Ishikawa (cell line): ENCODE measurements around the gene LUM.

Source experiments
- CEBPB ChIP-seq: IDR thresholded peaks from 2 replicates; pipeline ENCODE4 v1.6.1; 2012
- EP300 ChIP-seq: IDR thresholded peaks from 2 replicates; pipeline ENCODE4 v1.6.1; 2012; ENCODE audit warnings: borderline replicate concordance
- FOXM1 ChIP-seq: IDR thresholded peaks from 2 replicates; pipeline ENCODE4 v1.6.1; 2012; ENCODE audit warnings: low read depth, borderline replicate concordance
- NFIC ChIP-seq: IDR thresholded peaks from 2 replicates; pipeline ENCODE4 v1.6.1; 2012
- TF ChIP-seq, protein P1 (sequence below): IDR thresholded peaks from 2 replicates; pipeline ENCODE4 v1.6.1; 2012
- TF ChIP-seq, protein P2 (sequence below): IDR thresholded peaks from 2 replicates; pipeline ENCODE4 v1.6.1; 2012; ENCODE audit warnings: low read depth, mild to moderate bottlenecking

DNA sequence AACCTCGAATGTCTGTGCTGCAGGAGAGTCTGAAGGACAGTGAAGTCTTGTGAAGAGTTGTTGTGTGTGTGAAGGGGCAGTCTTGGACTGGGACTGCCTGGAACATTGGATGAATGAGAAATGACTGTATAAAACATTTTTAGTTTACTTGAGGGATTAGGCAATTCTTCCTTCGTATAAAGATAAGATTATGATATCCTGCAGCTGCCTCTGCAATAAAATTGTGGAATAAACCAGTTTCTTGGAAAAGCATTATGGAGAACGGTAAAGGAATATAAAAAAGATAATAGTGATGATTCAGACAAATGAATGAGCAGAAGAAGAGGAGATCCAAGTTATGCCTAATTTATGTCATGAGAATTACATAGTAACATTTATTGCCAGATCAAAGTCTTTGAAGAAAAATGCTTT, 30.9 kb upstream of the LUM start:
- no peak for TF ChIP-seq EP300
- TF ChIP-seq, protein P1, sequence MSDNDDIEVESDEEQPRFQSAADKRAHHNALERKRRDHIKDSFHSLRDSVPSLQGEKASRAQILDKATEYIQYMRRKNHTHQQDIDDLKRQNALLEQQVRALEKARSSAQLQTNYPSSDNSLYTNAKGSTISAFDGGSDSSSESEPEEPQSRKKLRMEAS = no peak
- no peak for TF ChIP-seq NFIC
- no peak for TF ChIP-seq FOXM1
- no peak for TF ChIP-seq CEBPB
- TF ChIP-seq, protein P2, sequence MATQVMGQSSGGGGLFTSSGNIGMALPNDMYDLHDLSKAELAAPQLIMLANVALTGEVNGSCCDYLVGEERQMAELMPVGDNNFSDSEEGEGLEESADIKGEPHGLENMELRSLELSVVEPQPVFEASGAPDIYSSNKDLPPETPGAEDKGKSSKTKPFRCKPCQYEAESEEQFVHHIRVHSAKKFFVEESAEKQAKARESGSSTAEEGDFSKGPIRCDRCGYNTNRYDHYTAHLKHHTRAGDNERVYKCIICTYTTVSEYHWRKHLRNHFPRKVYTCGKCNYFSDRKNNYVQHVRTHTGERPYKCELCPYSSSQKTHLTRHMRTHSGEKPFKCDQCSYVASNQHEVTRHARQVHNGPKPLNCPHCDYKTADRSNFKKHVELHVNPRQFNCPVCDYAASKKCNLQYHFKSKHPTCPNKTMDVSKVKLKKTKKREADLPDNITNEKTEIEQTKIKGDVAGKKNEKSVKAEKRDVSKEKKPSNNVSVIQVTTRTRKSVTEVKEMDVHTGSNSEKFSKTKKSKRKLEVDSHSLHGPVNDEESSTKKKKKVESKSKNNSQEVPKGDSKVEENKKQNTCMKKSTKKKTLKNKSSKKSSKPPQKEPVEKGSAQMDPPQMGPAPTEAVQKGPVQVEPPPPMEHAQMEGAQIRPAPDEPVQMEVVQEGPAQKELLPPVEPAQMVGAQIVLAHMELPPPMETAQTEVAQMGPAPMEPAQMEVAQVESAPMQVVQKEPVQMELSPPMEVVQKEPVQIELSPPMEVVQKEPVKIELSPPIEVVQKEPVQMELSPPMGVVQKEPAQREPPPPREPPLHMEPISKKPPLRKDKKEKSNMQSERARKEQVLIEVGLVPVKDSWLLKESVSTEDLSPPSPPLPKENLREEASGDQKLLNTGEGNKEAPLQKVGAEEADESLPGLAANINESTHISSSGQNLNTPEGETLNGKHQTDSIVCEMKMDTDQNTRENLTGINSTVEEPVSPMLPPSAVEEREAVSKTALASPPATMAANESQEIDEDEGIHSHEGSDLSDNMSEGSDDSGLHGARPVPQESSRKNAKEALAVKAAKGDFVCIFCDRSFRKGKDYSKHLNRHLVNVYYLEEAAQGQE = no peak
